Epithelial cell of prostate (primary cell): ENCODE data around the gene LRRTM4.
"Not testable (repeated sequence)": the region's sequence is repeated elsewhere in the genome, so short reads cannot be mapped to it uniquely, and the experiment has no call there.

Experiments used
- DNase-seq: peaks from one replicate; pipeline ENCODE4 v3.0.0-alpha.2; 2011; ENCODE audit warnings: low read depth, low spot score
- H3K27ac ChIP-seq: fragments of 450-650 bp; 2 replicates; pipeline ENCODE4 v1.5.1; 2017; ENCODE audit warnings: mild to moderate bottlenecking

The LRRTM4 gene

DNA sequence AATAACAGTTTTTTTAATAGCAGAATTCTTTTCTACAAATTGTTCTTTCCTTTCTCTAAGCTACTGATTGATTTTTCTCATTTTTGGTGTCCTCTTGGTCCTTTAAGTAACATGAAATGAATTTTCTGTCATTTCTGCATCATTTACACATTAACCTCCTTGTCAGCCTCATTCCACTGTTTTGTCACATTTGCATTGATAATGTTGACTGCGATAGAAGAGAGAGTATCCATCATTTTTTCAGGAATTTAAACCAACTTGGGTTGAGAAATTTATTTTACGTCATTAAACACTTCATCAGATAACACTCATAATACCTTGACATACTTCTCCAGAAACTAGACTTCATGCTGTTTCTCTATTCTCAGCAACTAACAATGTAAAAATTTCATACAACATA lies 422.2 kb downstream of the LRRTM4 start:
- no peak for DNase-seq
- no peak overlapping the region for H3K27ac ChIP-seq

DNA sequence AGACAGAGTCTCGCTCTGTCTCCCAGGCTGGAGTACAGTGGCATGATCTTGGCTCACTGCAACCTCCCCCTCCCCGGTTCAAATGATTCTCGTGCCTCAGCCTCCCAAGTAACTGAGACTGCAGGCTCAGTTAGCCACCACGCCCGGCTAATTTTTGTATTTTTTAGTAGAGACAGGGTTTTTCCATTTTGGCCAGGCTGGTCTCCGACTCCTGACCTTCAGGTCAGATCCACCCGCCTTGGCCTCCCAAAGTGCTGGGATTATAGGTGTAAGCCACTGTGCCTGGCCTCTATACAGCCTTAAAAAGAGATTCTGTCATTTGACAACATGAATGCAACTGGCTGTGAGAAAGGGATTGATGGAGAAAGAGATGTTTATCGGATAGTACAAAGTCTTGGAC lies 426.7 kb downstream of the LRRTM4 start:
- not testable (repeated sequence) for DNase-seq, H3K27ac ChIP-seq

DNA sequence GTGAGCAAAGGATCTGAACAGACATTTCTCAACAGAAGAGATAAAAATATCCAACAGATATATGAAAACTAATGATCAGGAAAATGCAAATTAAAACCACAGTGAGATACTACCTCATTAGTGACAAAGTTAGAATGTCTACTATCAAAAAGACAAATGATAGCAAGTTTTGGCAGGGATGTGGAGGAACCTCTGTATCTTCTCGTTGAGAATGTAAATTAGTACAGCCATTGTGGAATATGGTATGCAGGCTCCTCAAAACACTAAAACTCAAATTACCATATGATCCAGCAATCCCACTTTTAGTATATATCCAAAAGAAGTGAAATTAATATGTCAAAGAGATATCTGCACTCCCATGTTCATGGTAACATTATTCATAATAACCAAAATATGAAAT lies 427.1 kb downstream of the LRRTM4 start:
- H3K27ac ChIP-seq: no peak overlapping the region
- no peak for DNase-seq

DNA sequence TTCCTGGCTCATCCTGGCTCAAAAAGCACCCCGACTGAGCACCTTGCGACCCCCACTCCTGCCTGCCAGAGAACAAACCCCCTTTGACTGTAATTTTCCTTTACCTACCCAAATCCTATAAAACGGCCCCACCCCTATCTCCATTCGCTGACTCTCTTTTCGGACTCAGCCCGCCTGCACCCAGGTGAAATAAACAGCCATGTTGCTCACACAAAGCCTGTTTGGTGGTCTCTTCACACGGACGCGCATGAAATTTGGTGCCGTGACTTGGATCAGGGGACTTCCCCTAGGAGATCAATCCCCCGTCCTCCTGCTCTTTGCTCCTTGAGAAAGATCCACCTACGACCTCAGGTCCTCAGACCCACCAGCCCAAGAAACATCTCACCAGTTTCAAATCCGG lies 433.8 kb downstream of the LRRTM4 start:
- not testable (repeated sequence) for DNase-seq, H3K27ac ChIP-seq

DNA sequence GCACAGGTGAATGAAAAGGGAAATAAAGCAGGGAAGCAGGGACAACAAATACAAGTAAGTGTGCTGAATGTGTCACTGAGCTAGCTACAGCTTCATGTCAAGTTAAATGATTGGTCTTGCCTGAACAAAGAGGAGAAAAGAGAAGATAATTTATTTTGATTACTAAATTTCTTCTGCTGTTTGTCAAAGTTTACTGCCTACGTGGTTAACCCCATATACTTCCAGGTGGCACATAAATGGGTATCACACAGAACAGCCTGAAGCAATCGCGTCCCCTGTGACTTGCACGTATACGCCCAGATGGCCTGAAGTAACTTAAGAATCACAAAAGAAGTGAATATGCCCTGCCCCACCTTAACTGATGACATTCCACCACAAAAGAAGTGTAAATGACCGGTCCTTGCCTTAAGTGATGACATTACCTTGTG lies 434.2 kb downstream of the LRRTM4 start:
- no peak overlapping the region for H3K27ac ChIP-seq
- DNase-seq: no peak

DNA sequence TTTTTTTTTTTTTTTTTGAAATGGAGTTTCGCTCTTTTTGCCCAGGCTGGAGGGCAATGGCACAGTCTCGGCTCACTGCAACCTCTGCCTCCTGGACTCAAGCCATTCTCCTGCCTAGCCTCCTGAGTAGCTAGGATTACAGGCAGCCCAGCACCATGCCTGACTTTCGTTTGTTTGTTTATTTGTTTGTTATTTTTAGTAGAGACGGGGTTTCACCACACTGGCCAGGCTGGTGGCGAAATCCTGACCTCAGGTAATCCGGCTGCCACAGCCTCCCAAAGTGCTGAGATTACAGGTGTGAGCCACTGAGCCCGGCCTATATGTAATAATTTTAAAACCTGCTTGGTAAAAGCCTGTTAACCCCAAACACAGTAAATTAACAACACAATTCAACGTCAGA lies 435.7 kb downstream of the LRRTM4 start:
- DNase-seq: no peak
- H3K27ac ChIP-seq: no peak overlapping the region

DNA sequence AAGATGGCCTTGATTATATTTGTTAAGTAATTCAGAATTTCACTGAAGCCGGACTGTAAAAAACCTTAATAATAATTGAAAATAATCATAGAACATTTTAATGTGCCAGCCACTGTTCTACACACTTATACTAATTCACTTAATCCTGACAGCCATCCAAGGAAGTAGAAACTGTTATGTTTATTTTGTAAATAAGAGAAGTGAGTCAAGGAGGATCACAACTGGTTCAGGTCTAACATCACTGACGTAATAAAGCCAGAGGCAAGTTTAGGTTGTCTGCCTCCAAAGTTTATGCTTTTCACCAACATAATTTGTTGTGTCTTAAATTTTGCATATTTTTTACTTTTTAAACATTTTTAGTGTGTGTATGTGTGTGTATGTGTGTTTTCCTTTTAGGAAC lies 436.1 kb downstream of the LRRTM4 start:
- DNase-seq: no peak
- H3K27ac ChIP-seq: no peak overlapping the region

DNA sequence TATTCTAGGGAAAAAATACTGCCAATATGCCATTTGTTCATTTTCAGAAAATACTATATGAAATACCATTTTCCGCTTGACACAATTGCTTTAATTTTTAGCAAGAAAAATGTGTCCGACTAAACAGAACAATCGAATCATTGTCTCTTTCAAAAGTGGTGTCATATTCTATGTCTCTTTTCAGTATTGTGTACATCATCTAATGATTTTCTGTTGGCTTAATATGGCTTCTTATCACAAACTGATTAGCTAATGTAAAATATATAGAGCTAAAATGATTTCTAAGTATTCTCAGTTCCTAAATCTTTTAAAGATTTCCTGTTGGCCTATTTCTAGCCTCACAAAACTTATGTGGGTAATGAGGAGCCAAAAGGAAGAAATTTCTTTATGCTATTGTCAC lies 436.6 kb downstream of the LRRTM4 start:
- H3K27ac ChIP-seq: no peak overlapping the region
- DNase-seq: no peak

DNA sequence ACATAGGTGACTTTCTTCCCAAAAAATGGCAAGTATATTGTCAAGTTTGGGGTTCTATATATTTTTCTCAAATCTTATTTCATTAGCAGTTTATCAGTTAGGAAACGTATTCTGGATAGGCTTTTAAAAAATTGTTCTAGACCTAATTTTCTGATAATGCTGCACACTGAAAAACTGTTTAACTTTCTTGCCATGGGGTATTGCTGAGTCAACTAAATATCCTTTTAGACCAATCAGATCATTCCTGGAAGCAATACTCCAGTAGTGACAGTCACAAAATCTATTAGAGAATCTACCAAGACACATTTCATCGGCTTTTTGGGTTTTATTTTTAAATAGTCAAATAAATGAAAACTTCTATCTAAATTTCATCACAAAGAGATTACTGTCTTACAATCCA lies 440.6 kb downstream of the LRRTM4 start:
- DNase-seq: no peak
- no peak overlapping the region for H3K27ac ChIP-seq

DNA sequence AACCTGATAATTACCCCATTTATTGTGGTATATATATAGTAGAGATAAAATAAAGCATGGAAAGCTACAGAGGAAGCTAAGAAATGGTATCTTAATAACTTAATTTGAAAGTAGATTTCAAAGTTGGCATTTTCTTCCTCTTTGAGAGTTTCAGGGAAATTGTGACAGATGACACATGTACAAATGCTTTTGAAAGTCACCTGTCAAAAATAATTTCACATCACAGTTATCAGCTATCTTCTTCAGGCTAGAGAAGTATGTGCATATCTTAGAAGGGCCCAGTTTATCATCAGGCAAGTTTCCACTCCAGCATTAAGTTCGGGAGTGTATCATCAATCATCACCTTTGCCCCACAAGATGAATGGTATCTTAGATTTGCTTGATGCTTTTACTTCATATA lies 457.9 kb downstream of the LRRTM4 start:
- no peak overlapping the region for H3K27ac ChIP-seq

DNA sequence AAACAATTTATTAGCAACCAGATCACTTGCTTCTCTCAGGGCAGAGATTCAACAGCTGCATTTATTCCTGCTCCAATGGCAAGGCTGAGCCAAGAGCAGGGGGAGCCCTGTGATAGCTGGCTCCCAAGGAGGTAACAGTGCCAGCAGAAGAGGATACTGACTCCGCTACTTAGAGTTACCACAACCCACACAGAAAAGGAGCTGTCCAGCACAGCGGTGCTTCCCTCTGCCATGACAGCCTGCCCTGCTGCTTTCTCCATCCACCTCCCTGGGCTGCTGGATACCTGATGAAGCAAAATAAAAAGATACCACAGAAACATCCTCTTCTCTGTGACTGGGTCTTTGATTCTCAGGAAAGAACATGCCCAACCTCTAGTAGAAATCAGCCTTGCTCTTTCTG lies 467.2 kb downstream of the LRRTM4 start:
- no peak overlapping the region for H3K27ac ChIP-seq
- DNase-seq: no peak

More for the DNA sequence above, 457.9 kb downstream of the LRRTM4 start:
- DNase-seq: no peak

DNA sequence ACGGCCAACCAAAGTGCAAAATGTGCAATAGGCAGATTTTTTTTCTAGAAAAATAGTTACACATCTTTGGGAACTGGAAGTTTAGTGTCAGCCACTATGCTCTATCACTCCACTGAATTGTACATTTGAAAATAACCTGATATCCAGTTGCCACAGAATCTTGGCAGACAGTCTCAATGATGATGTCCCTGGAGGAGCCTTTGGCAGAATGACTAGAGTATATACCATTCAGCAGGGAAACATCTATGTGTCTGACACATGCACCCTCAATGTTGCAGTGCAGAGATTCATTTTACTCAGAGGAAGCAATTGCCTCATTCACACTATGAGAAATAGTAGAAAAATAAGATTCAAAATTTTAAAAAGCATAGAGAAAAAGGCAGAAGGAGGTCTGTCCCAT lies 475.8 kb downstream of the LRRTM4 start:
- DNase-seq: no peak
- no peak overlapping the region for H3K27ac ChIP-seq

DNA sequence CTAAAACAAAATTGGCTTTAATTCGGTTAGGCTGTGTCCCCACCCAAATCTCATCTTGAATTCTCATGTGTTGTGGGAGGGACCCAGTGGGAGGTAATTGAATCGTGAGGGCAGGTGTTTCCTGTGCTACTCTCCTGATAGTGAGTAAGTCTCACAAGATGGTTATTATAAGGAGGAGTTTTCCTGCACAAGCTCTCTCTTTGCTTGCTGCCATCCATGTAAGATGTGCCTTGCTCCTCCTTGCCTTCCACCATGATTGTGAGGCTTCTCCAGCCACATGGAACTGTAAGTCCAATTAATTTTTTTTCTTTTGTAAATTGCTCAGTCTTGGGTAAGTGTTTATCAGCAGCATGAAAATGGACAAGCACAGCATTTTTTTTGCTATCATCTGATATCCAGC lies 476.7 kb downstream of the LRRTM4 start:
- not testable (repeated sequence) for H3K27ac ChIP-seq, DNase-seq

DNA sequence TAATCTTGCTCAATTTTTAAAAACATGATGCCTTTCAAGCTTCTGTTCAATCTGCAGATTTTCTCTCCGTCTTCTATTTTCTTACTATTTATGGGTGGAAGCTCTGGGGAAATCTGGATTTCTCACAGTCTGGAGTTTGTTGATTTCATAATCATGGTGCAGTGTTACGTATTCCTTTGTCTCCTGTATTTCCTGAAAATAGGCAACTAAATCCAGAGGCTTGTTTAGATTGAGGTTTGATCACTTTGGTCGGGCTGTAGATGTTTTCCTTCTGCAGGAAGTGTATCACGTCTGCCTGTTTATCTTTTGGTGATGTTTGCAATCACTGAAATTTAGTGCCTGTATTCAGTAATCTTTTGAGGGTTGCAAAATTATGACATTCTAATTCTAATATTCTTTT lies 487.7 kb downstream of the LRRTM4 start:
- no peak overlapping the region for H3K27ac ChIP-seq
- DNase-seq: no peak

DNA sequence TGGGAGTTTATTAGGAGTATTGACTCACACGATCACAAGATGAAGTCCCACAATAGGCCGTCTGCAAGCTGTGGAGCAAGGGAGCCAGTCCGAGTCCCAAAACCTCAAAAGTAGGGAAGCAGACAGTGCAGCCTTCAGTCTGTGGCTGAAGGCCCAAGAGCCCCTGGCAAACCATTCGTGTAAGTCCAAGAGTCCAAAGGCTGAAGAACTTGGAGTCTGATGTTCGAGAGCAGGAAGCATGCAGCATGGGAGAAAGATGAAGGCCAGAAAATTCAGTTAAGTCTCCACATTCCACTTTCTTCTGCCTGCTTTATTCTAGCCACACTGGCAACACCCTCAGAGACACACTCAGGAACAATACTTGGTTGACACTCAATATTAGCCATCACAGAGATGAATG lies 492.9 kb downstream of the LRRTM4 start:
- not testable (repeated sequence) for H3K27ac ChIP-seq, DNase-seq

DNA sequence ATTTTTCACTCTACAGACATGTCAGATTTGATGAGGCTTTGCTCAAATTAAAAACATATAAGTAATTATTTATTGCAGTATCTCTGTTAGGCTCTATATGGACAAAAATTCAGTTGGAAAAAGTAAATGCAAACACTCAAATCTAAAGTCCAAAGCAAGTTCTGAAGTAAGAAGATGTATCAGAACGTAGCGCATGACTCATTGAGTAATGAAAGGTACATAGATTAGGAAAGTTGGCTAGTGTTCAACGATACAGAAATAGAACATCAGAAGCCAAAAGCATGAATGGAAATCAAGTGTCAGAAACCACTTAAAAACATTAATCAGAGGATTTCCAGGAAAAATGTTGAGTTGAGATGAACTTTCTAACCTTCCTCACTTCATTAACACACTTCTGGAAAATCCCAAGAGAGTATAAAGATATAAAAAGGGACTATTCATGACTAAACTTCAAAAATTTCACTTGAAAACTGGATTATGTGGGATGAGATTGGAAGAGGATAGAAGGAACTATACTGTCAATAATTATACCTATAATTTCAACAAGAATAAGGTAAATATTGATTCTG lies 494.1 kb downstream of the LRRTM4 start:
- no peak for DNase-seq
- no peak overlapping the region for H3K27ac ChIP-seq

DNA sequence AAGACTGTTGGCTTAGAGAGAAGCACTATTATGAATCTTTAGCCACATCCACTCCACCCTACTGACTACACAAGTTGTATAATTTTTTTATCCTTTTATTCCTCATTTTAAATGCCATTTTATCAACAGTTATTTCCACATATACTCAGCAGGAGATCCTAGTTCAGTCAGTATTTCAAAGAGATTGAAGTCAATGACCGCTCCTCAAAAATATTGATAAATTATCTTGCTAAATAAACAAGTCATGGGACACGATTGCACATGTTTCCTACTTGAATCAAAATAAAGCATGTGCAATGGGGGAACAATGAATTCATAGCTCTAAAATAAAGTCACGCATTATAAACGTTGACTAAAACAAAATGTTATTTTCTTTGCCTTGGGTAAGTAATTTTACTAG lies 496.5 kb downstream of the LRRTM4 start:
- no peak for DNase-seq
- H3K27ac ChIP-seq: no peak overlapping the region

DNA sequence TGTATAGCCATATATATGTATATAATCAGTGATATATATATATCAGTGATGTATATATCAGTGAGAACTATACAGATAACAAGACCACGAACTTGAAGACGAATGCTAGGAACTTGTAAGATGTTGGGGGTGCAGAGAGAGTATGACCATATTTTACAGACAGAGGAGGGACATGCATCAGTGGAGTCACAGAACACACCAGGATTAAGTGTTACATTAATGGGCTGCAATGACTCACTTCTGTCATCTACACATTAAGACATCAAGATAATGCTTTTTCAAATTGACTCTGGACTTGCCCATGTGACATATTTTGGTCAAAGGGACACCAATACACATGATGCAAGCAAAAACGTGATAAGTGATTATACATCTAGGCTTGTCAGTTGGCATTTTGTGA lies 501.0 kb downstream of the LRRTM4 start:
- H3K27ac ChIP-seq: no peak overlapping the region
- no peak for DNase-seq

DNA sequence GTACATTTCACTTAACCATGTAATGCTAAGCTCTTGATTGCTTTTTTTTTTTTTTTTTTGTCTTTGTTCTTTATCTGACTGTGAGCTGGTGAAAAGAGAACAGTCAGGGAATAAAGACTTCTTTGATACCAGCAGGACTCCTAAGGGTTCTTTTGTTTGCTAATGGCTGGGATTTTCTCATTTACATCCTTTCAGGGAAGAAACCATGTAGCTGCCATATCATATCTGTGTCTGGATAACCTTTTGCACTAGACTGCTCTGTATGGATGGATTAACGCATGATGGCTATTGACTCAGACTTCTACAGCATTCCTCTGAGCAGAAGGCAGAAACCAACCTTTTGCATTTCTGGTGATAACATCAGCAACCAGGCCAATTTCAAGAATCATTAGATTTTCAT lies 504.0 kb downstream of the LRRTM4 start:
- no peak for DNase-seq
- H3K27ac ChIP-seq: no peak overlapping the region

DNA sequence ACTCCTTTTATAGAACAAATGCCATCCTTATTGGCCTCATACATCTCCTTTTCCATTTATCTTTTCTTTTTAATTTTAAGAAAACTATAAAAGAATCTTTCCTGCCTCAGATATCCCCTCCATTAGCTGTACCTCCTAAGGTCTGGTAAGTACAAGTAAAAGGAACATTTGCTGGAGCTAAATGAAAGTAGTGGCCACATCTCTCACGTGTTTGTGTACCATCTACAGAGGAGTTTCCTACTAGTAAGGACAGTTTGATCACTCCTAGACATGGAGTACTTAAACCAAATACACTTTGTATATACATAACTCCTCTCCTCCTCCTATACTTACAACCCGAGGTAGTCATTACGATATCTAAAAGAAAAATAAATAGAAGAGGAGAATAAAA lies 504.8 kb downstream of the LRRTM4 start:
- no peak overlapping the region for H3K27ac ChIP-seq
- DNase-seq: no peak

DNA sequence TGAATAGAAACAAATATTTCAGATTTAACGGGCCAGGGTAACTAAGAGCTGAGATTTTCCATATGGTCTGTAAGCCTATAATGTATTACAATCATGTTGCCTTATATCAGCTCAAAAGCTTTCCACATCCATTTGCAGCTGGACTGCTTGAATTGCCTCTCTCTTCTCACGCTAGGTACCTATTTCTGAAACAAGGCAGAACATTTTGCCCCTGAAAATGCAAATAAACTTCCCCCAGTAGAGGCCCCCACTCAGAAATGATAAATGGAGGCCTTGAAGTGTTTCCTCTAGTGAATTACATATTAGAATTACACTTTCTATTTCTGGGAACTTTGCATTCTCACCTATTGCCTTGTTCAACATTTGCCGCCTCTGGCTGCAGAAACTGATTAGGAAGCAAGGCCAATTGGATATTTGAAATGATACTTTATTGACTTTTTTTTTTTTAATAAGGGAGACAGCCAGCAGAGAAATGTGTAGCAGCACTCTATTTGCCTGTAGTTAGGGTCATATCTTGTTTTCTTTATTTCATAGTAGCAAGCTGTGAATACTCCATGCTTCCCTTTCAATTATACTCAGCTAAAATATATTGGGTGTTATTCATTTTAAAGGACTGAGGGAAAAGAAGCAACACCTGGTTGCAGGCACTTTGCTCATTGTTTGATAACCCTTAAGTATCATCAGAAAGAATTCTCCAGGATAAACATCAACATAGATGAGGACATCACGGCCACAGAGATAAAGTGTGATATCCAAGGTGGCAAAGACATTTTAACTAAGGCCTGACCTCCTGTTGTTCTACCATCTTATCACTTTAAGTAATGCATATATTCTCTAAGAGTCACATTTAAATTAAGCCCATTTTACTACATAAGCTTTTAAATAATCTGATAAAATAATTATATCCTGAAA lies 505.5 kb downstream of the LRRTM4 start:
- no peak for DNase-seq
- H3K27ac ChIP-seq: no peak overlapping the region

DNA sequence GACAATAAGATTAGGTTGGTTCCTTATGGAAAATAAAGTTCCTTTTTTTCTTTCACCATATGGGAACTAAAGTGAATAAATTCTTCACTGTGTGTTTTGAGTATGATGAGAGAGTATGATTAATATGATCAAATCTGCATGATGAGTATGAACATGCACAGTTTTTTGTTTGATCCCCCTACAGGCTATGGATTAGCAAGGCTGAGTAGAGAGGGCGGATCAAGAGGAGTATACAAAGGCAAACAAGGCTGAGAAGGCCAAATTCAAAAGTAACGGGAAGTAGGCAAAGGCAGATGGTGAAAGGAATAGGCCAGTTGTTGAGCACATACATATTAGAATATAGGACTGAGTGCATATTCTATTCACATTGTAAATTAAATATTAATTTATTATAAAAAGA lies 508.2 kb downstream of the LRRTM4 start:
- DNase-seq: no peak
- no peak overlapping the region for H3K27ac ChIP-seq
